SK-N-SH (cell line): ENCODE data around the gene ERRFI1. TPM values are rescaled to one million over a fixed set of nuclear protein-coding genes. Genes with fewer than 3 reads are reported as not detected.
A peak's percentile ranks its signal among the peaks of the same experiment; 100 is the strongest.

Experiments
- CTCF ChIA-PET: fragments of 300-600, 350-600 bp; formaldehyde crosslinking; extraction: SDS; loops from one replicate; lab custom pipeline; 2021; lab: Yijun Ruan, JAX
- POLR2A ChIA-PET: fragments of 350-600 bp; sonication (Branson Sonifier 250); formaldehyde crosslinking; extraction: SDS; loops from one replicate; lab custom pipeline; 2020; ENCODE audit warnings: antibody characterized with exemption, inconsistent platforms; lab: Yijun Ruan, JAX
- DNase-seq: peaks from one replicate; pipeline ENCODE4 v3.0.0; 2012
- H2AFZ ChIP-seq: fragments of 200-600 bp; sonication (generic); 2 replicates; pipeline ENCODE4 v1.8.1; 2016; ENCODE audit warnings: antibody characterized with exemption, mild to moderate bottlenecking, low read depth
- H3F3A ChIP-seq: fragments of 200-600 bp; sonication (generic); replicated peaks from 2 replicates; pipeline ENCODE3; 2016; ENCODE audit warnings: antibody characterized with exemption, mild to moderate bottlenecking; ENCODE audit not compliant: insufficient read depth
- H3K27ac ChIP-seq, 2 experiments: fragments of 200-500 bp in 1 of 2; fragments of 200-600 bp in 1 of 2; sonication (Bioruptor generic) in 1 of 2; sonication (generic), shearing (Covaris generic) in 1 of 2; 2 replicates each; pipeline versions ENCODE4 v1.5.1 to v1.6.1; 2014 to 2016; ENCODE audit warnings: low read depth in 2 of 2, inconsistent platforms in 1 of 2, low read length in 1 of 2, mild to moderate bottlenecking in 1 of 2, mixed read lengths in 1 of 2
- H3K27me3 ChIP-seq: fragments of 200-600 bp; sonication (generic), shearing (Covaris generic); 2 replicates; pipeline ENCODE4 v1.6.1; 2016; ENCODE audit warnings: mixed run types; ENCODE audit not compliant: insufficient read depth
- H3K36me3 ChIP-seq, 2 experiments: fragments of 200-500 bp in 1 of 2; fragments of 200-600 bp in 1 of 2; sonication (Bioruptor generic) in 1 of 2; sonication (generic) in 1 of 2; replicated peaks in 1 of 2; 2 replicates each; pipeline versions ENCODE3 to v1.5.1; 2014 to 2016; ENCODE audit warnings: low read length in 1 of 2, mild to moderate bottlenecking in 1 of 2; ENCODE audit not compliant: insufficient read depth in 2 of 2, control insufficient read depth in 1 of 2
- H3K4me1 ChIP-seq, 2 experiments: fragments of 200-500 bp in 1 of 2; fragments of 200-600 bp in 1 of 2; sonication (Bioruptor generic) in 1 of 2; sonication (generic), shearing (Covaris generic) in 1 of 2; 2 replicates each; pipeline versions ENCODE4 v1.5.1 to v1.6.1; 2014 to 2016; ENCODE audit warnings: low read depth in 1 of 2, low read length in 1 of 2, mixed run types in 1 of 2; ENCODE audit not compliant: insufficient read depth in 2 of 2, control insufficient read depth in 1 of 2
- H3K4me2 ChIP-seq: fragments of 200-600 bp; sonication (generic), shearing (Covaris generic); 2 replicates; pipeline ENCODE4 v1.6.1; 2017; ENCODE audit warnings: mixed run types
- H3K4me3 ChIP-seq, 2 experiments: fragments of 200-500 bp in 1 of 2; fragments of 200-600 bp in 1 of 2; sonication (Bioruptor generic) in 1 of 2; sonication (generic), shearing (Covaris generic) in 1 of 2; 2 replicates each; pipeline versions ENCODE4 v1.5.1 to v1.8.1; 2014 to 2016; ENCODE audit warnings: low read depth in 2 of 2, inconsistent platforms in 1 of 2, low read length in 1 of 2, mild to moderate bottlenecking in 1 of 2, mixed read lengths in 1 of 2, moderate library complexity in 1 of 2
- H3K79me2 ChIP-seq: fragments of 200-600 bp; sonication (generic); 2 replicates; pipeline ENCODE4 v1.8.1; 2017; ENCODE audit warnings: mild to moderate bottlenecking; ENCODE audit not compliant: insufficient read depth
- H3K9ac ChIP-seq: fragments of 200-600 bp; sonication (generic); 2 replicates; pipeline ENCODE4 v1.6.1; 2017; ENCODE audit warnings: mixed run types
- H3K9me2 ChIP-seq: fragments of 200-600 bp; sonication (generic); 2 replicates; pipeline ENCODE4 v1.6.1; 2017; ENCODE audit warnings: mixed run types
- H3K9me3 ChIP-seq: fragments of 200-600 bp; sonication (generic); 2 replicates; pipeline ENCODE4 v1.6.1; 2017; ENCODE audit warnings: mixed run types, mild to moderate bottlenecking, moderate library complexity
- H4K20me1 ChIP-seq: fragments of 200-600 bp; sonication (generic); 2 replicates; pipeline ENCODE4 v1.6.1; 2017; ENCODE audit warnings: mild to moderate bottlenecking, mixed run types; ENCODE audit not compliant: insufficient read depth
- EZH2phosphoT487 ChIP-seq: fragments of 200-600 bp; sonication (generic); IDR thresholded peaks from 2 replicates; pipeline ENCODE4 v1.6.1; 2017; ENCODE audit warnings: low read depth, mixed run types, mild to moderate bottlenecking, antibody characterized with exemption, moderate library complexity, borderline replicate concordance
- FOXJ3 ChIP-seq: sonication (generic); formaldehyde crosslinking; IDR thresholded peaks from 2 replicates; pipeline ENCODE4 v1.5.1; 2020; ENCODE audit warnings: mild to moderate bottlenecking, missing genetic modification reagents
- GABPA ChIP-seq: IDR thresholded peaks from 2 replicates; pipeline ENCODE4 v1.4.0; 2012; ENCODE audit warnings: low read depth, mild to moderate bottlenecking
- GATA2 ChIP-seq: sonication (generic); formaldehyde crosslinking; IDR thresholded peaks from 2 replicates; pipeline ENCODE4 v1.5.0; 2020; ENCODE audit warnings: mild to moderate bottlenecking, missing genetic modification reagents
- MXI1 ChIP-seq: IDR thresholded peaks from 2 replicates; pipeline ENCODE4 v1.6.1; 2012; ENCODE audit warnings: mild to moderate bottlenecking, low read depth, low read length, improper control_type of control experiment
- NRF1 ChIP-seq: IDR thresholded peaks from 2 replicates; pipeline ENCODE4 v1.6.1; 2012; ENCODE audit warnings: low read depth, mild to moderate bottlenecking, low read length
- PBX3 ChIP-seq: IDR thresholded peaks from 2 replicates; pipeline ENCODE4; 2012
- RAD21 ChIP-seq: IDR thresholded peaks from 2 replicates; pipeline ENCODE4 v1.6.1; 2012; ENCODE audit warnings: mild to moderate bottlenecking, low read length
- REST ChIP-seq: IDR thresholded peaks from 2 replicates; pipeline ENCODE4 v1.6.1; 2012; ENCODE audit warnings: mild to moderate bottlenecking, low read depth, low read length, moderate library complexity
- RXRA ChIP-seq: IDR thresholded peaks from 2 replicates; pipeline ENCODE4 v1.4.0; 2012; ENCODE audit warnings: low read depth, mild to moderate bottlenecking, borderline replicate concordance
- SIN3A ChIP-seq: IDR thresholded peaks from 2 replicates; pipeline ENCODE4 v1.6.1; 2012; ENCODE audit warnings: low read depth, mild to moderate bottlenecking, low read length, moderate library complexity, borderline replicate concordance
- TEAD4 ChIP-seq: IDR thresholded peaks from 2 replicates; pipeline ENCODE4 v1.4.0; 2012; ENCODE audit warnings: mild to moderate bottlenecking, borderline replicate concordance; ENCODE audit not compliant: insufficient read depth
- YY1 ChIP-seq: IDR thresholded peaks from 2 replicates; pipeline ENCODE4 v1.4.0; 2012; ENCODE audit warnings: low read depth, mild to moderate bottlenecking
- ZBTB33 ChIP-seq: IDR thresholded peaks from 2 replicates; pipeline ENCODE4 v1.4.0; 2012; ENCODE audit warnings: low read depth, borderline replicate concordance
- WGBS: methylation state at CpG from one replicate; pipeline ENCODE4 v1.1.6; 2017; ENCODE audit warnings: low lambda C conversion rate; 5-methylcytosine and 5-hydroxymethylcytosine counted together
- polyA plus RNA-seq, 3 experiments: library from polyadenylated mRNA; depleted of rRNA; stranded (reverse); fragments of >200 nt; gene quantifications; 2 replicates each; pipeline ENCODE4 v1.2.3, GENCODE V29; 2012

ERRFI1 gene
- polyA plus RNA-seq, 1 of the 3 experiments (the other 2 are of a cell fraction) = 65.6 TPM

- Histone ChIP-seq H3K9ac (no peak overlapping the region), H3F3A (peaks cover 41% of the 10 kb centered on the region), H4K20me1 (peaks cover 40% of the 10 kb centered on the region), H3K27me3 (no peaks in the 10 kb centered on the region), H2AFZ (no peak overlapping the region), H3K9me2 (no peaks in the 10 kb centered on the region), H3K4me1 (peaks cover 12 to 58% of the 10 kb centered on the region in 2 experiments), H3K27ac (no peak overlapping the region), H3K36me3 (peaks cover 0 to 3% of the 10 kb centered on the region in 2 experiments), H3K4me3 (peak overlapping the region in 1 of 2 experiments; percentile 90; a peak in 1 of 4 replicates), H3K79me2 (peaks cover 72% of the 10 kb centered on the region), H3K4me2 (peak overlapping the region; percentile 84; the same call in 1 of the 2 replicates), H3K9me3 (no peaks in the 10 kb centered on the region)
- DNase-seq = no peak
- CTCF ChIA-PET = interaction anchor here (0.6 to 6.0 kb wide), 5 partner anchors 9 to 291 kb away, joined by 3 to 62 read pairs (median 3); no protein-coding TSS in a partner anchor
- no peak for TF ChIP-seq SIN3A
- TF ChIP-seq EZH2phosphoT487 = no peak
- no peak for TF ChIP-seq FOXJ3 (CRISPR knock-in tag)
- no peak for TF ChIP-seq RXRA
- no peak for TF ChIP-seq YY1
- TF ChIP-seq MXI1 = no peak
- TF ChIP-seq TEAD4 = no peak
- no peak for TF ChIP-seq RAD21
- TF ChIP-seq REST = no peak
- no peak for TF ChIP-seq PBX3
- TF ChIP-seq ZBTB33 = no peak
- no peak for TF ChIP-seq GATA2 (CRISPR knock-in tag)
- no peak for TF ChIP-seq GABPA
- no peak for TF ChIP-seq NRF1
- POLR2A ChIA-PET = no interaction called here
- 79% methylated on average over 1 of the region's 1 CpG for WGBS
Observed at GRCh38 chr1:8023995-8024313, 2.2 kb downstream of the ERRFI1 start.
